ENCODE measurements around the gene KIF26A.

GRCh38 chr14:104121142-104121541 lies 17.2 kb upstream of the KIF26A start:
- TF ChIP-seq CTCF (IDR thresholded peaks at IDR 0.05), result no peak
- no peak for TF ChIP-seq POLR2A (IDR thresholded peaks at IDR 0.05)

All from lower leg skin (tissue), 3 donors.